ENCODE results near the gene ZNF446. TPM values are rescaled to one million over a fixed set of nuclear protein-coding genes. Genes with fewer than 3 reads are reported as not detected.

ZNF446 gene
- total and polyA plus RNA-seq, 9 of the 15 experiments (the other 6 are each of a cell fraction or from before 2014, with no cell fraction given) = 0.07 to 4.8 (median 1.2) TPM

DNA sequence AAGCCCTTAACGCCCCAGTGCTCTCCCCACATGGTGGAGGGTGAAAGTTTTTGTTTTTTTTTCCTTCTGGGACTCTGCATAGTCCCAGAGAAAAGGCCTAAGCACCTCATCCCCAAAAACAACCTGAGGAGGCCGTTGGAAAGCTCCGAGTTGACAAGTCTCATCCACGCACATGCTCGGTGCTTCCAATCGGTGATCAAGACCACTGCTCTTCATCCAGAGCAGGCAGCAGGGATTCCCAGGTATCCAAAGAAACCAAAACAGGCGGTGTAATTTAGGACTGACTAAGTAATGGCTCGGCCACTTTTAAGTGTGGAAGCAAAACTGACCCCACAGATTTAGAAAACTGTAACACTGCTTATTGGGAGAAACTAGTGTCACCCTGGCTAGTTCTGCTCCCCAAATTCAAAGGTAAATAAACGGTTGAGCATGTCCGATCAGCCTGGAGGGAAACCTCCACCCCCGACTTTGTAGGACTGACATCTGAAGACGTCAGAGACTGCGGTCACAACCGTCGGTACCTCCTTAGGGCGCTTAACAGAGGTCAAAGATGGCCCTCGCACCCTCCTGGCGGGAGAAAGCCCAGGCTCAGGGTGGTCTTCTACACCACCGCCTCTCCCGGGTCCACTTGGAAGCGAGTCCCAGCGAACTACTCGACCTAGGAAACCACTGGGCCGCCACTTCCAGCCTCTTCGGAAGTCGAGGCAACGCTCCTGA, 997 bp upstream of the ZNF446 start:
- in situ Hi-C loops (cut with MboI) = no loop called here
- BruUV-seq (replicated peaks) = no TSS peak
- no peaks in the 10 kb centered on the region for H3K79me2 ChIP-seq (ENCODE audit: control insufficient read depth, insufficient read depth, low read length)
- ChIA-PET POLR2A (interaction anchor here (0.6 to 2.1 kb wide), 9 partner anchors 9 to 109 kb away, joined by 3 to 6 read pairs (median 4); partner anchors contain the start of genes CHMP2A and ZNF584), CTCF (ENCODE audit: low intra/inter-chr PET ratio) (no interaction called here)
- H3K27ac ChIP-seq (ENCODE audit: extremely low read depth, low read depth, low read length) = peak overlapping the region; percentile 92
- H3K9me1 ChIP-seq (ENCODE audit: control insufficient read depth, insufficient read depth, low read length) = no peaks in the 10 kb centered on the region
- no peaks in the 10 kb centered on the region for H3K9me3 ChIP-seq (replicated peaks; ENCODE audit: control insufficient read depth, insufficient read depth, low read depth, low read length)
- H3K27me3 ChIP-seq (ENCODE audit: control insufficient read depth in 2 of 2, insufficient read depth in 2 of 2, low read length in 2 of 2) = no peaks in the 10 kb centered on the region
- H3K9ac ChIP-seq (ENCODE audit: insufficient read depth in 1 of 2, low read depth in 2 of 2, low read length in 2 of 2) = peak overlapping the region; percentile 75 to 90
- WGBS (ENCODE audit: insufficient coverage, low coverage, missing lambda C conversion rate) = 10% methylated on average over 27 of the region's 27 CpGs
- 0 out of 2 replicates have a peak, but pooled peaks cover 9% of the 10 kb centered on the region for H4K20me1 ChIP-seq (replicated peaks; ENCODE audit: control insufficient read depth, insufficient read depth, low read length)
- peak; percentile 23 for ATAC-seq
- peaks cover 37% of the 10 kb centered on the region; the same call in 2 of the 3 replicates for H3K36me3 ChIP-seq (ENCODE audit: control insufficient read depth, insufficient read depth, low read length)
- H2AFZ ChIP-seq (ENCODE audit: low read depth, low read length) = peak overlapping the region; percentile 99
- FAIRE-seq = no peak
- H3K4me2 ChIP-seq (ENCODE audit: insufficient read depth, low read length) = peak overlapping the region; percentile 90
- H3K4me3 ChIP-seq = peak overlapping the region; percentile 59
- intact Hi-C loops (cut with micrococcal nuclease) = loop anchor here (5.0 kb wide), 2 partner anchors 148 to 293 kb away; partner anchors contain the start of genes ZNF274 and ZSCAN22
- DNase-seq (ENCODE audit: extremely low read depth in 1 of 4, low spot score in 3 of 4) = peak in 1 of 4 experiments; percentile 18
- peaks cover 26 to 47% of the 10 kb centered on the region in 2 experiments for H3K4me1 ChIP-seq (replicated peaks in 1 of 2; ENCODE audit: control insufficient read depth in 2 of 2, insufficient read depth in 2 of 2, low read length in 2 of 2)
- TF ChIP-seq ZNF766 (CRISPR knock-in tag; conservative IDR thresholded peaks at IDR 0.05) (peak; percentile 61; the same call in 1 of the 2 replicates), KLF1 (tag; IDR thresholded peaks at IDR 0.05) (no peak), BMI1 (IDR thresholded peaks at IDR 0.05; ENCODE audit: low read length) (peak; percentile 78; the same call in 1 of the 2 replicates), FOXK1 (CRISPR knock-in tag; IDR thresholded peaks at IDR 0.05; ENCODE audit: borderline replicate concordance) (0 out of 2 replicates have a peak, but pooled peaks have one; percentile 9), RBM39 (optimal IDR thresholded peaks at IDR 0.05; ENCODE audit: low read depth, low read length) (peak; percentile 53), POLR2A (conservative IDR thresholded peaks at IDR 0.05) (peak; percentile 52), ZNF830 (CRISPR knock-in tag; IDR thresholded peaks at IDR 0.05) (0 out of 2 replicates have a peak, but pooled peaks have one; percentile 21), KLF16 (IDR thresholded peaks at IDR 0.05) (no peak), TRIM24 (IDR thresholded peaks at IDR 0.05) (peak in 1 of 2 experiments; percentile 6; a peak in 1 of 4 replicates), YY1 (IDR thresholded peaks at IDR 0.05; ENCODE audit: borderline replicate concordance in 1 of 3, control insufficient read depth in 1 of 3, extremely low read depth in 1 of 3, insufficient read depth in 3 of 3, insufficient read length in 1 of 3, insufficient replicate concordance in 2 of 3, low read depth in 1 of 3, low read length in 2 of 3) (peak in 1 of 3 experiments; percentile 56), CHD2 (IDR thresholded peaks at IDR 0.05; ENCODE audit: low read depth, low read length) (peak; percentile 34; the same call in 1 of the 2 replicates), BACH1 (tag; IDR thresholded peaks at IDR 0.05) (no peak), CHCHD3 (CRISPR knock-in tag; IDR thresholded peaks at IDR 0.05) (no peak)
- TF ChIP-seq, protein P1, sequence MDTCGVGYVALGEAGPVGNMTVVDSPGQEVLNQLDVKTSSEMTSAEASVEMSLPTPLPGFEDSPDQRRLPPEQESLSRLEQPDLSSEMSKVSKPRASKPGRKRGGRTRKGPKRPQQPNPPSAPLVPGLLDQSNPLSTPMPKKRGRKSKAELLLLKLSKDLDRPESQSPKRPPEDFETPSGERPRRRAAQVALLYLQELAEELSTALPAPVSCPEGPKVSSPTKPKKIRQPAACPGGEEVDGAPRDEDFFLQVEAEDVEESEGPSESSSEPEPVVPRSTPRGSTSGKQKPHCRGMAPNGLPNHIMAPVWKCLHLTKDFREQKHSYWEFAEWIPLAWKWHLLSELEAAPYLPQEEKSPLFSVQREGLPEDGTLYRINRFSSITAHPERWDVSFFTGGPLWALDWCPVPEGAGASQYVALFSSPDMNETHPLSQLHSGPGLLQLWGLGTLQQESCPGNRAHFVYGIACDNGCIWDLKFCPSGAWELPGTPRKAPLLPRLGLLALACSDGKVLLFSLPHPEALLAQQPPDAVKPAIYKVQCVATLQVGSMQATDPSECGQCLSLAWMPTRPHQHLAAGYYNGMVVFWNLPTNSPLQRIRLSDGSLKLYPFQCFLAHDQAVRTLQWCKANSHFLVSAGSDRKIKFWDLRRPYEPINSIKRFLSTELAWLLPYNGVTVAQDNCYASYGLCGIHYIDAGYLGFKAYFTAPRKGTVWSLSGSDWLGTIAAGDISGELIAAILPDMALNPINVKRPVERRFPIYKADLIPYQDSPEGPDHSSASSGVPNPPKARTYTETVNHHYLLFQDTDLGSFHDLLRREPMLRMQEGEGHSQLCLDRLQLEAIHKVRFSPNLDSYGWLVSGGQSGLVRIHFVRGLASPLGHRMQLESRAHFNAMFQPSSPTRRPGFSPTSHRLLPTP (IDR thresholded peaks at IDR 0.05; ENCODE audit: borderline replicate concordance, extremely low read depth, insufficient read length) = no peak
- TF ChIP-seq, protein P2, sequence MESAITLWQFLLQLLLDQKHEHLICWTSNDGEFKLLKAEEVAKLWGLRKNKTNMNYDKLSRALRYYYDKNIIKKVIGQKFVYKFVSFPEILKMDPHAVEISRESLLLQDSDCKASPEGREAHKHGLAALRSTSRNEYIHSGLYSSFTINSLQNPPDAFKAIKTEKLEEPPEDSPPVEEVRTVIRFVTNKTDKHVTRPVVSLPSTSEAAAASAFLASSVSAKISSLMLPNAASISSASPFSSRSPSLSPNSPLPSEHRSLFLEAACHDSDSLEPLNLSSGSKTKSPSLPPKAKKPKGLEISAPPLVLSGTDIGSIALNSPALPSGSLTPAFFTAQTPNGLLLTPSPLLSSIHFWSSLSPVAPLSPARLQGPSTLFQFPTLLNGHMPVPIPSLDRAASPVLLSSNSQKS (CRISPR knock-in tag; IDR thresholded peaks at IDR 0.05) = no peak
- TF ChIP-seq, protein P3, sequence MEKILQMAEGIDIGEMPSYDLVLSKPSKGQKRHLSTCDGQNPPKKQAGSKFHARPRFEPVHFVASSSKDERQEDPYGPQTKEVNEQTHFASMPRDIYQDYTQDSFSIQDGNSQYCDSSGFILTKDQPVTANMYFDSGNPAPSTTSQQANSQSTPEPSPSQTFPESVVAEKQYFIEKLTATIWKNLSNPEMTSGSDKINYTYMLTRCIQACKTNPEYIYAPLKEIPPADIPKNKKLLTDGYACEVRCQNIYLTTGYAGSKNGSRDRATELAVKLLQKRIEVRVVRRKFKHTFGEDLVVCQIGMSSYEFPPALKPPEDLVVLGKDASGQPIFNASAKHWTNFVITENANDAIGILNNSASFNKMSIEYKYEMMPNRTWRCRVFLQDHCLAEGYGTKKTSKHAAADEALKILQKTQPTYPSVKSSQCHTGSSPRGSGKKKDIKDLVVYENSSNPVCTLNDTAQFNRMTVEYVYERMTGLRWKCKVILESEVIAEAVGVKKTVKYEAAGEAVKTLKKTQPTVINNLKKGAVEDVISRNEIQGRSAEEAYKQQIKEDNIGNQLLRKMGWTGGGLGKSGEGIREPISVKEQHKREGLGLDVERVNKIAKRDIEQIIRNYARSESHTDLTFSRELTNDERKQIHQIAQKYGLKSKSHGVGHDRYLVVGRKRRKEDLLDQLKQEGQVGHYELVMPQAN (IDR thresholded peaks at IDR 0.05; ENCODE audit: borderline replicate concordance) = peak; percentile 82; the same call in 1 of the 2 replicates
